ENCODE measurements around the gene CTXND1. TPM values are rescaled to one million over a fixed set of nuclear protein-coding genes. Genes with fewer than 3 reads are reported as not detected.

Gene CTXND1
- total RNA-seq, 3 donors from 2014 or later (not counting 1 experiment from before 2014, with no cell fraction given), result not detected

GRCh38 chr15:80285379-80285778, 33.4 kb upstream of the CTXND1 start:
- Histone ChIP-seq H3K4me3 (ENCODE audit: low read length) (no peak overlapping the region), H3K27me3 (ENCODE audit: control insufficient read depth, insufficient read depth, low read length) (no peaks in the 10 kb centered on the region), H3K9me3 (ENCODE audit: control insufficient read depth, insufficient read depth, low read length) (no peaks in the 10 kb centered on the region), H3K27ac (ENCODE audit: low read length) (no peak overlapping the region), H3K4me1 (ENCODE audit: control insufficient read depth, insufficient read depth, low read length) (no peaks in the 10 kb centered on the region), H3K36me3 (ENCODE audit: control insufficient read depth, insufficient read depth, low read length) (no peaks in the 10 kb centered on the region)
- no peak for DNase-seq
- no peak for TF ChIP-seq CTCF (IDR thresholded peaks at IDR 0.05)
- H3K4me1 Mint-ChIP-seq, result no peaks in the 10 kb centered on the region
- no peak overlapping the region for H3K27ac Mint-ChIP-seq
- WGBS (ENCODE audit: insufficient coverage), result 93% methylated on average over 8 of the region's 8 CpGs
- intact Hi-C loops (cut with micrococcal nuclease), result no loop called here
- no peaks in the 10 kb centered on the region for H3K9me3 Mint-ChIP-seq
- H3K36me3 Mint-ChIP-seq, result no peaks in the 10 kb centered on the region
- ATAC-seq, result no peak
- H3K4me3 Mint-ChIP-seq, result no peak overlapping the region
- H3K27me3 Mint-ChIP-seq (ENCODE audit: low read depth in 2 of 2), result peaks cover 18 to 20% of the 10 kb centered on the region in 2 donors

GRCh38 chr15:80283531-80283930, 31.5 kb upstream of the CTXND1 start:
- Histone ChIP-seq H3K4me1 (ENCODE audit: control insufficient read depth, insufficient read depth, low read length) (no peaks in the 10 kb centered on the region), H3K9me3 (ENCODE audit: control insufficient read depth, insufficient read depth, low read length) (no peaks in the 10 kb centered on the region), H3K4me3 (ENCODE audit: low read length) (no peak overlapping the region), H3K36me3 (ENCODE audit: control insufficient read depth, insufficient read depth, low read length) (no peaks in the 10 kb centered on the region), H3K27me3 (ENCODE audit: control insufficient read depth, insufficient read depth, low read length) (no peaks in the 10 kb centered on the region), H3K27ac (ENCODE audit: low read length) (no peak overlapping the region)
- H3K9me3 Mint-ChIP-seq, result no peaks in the 10 kb centered on the region
- ATAC-seq (no peak), DNase-seq (no peak)
- TF ChIP-seq CTCF (IDR thresholded peaks at IDR 0.05), result no peak
- 84% methylated on average over 3 of the region's 3 CpGs for WGBS (ENCODE audit: insufficient coverage)
- H3K27me3 Mint-ChIP-seq (ENCODE audit: low read depth in 2 of 2), result peaks cover 18 to 23% of the 10 kb centered on the region in 2 donors
- H3K27ac Mint-ChIP-seq, result no peak overlapping the region
- H3K4me3 Mint-ChIP-seq, result no peak overlapping the region
- H3K4me1 Mint-ChIP-seq, result no peaks in the 10 kb centered on the region
- intact Hi-C loops (cut with micrococcal nuclease), result no loop called here
- H3K36me3 Mint-ChIP-seq, result no peaks in the 10 kb centered on the region

GRCh38 chr15:80277147-80277546, 25.1 kb upstream of the CTXND1 start:
- Mint-ChIP-seq H3K27me3 (ENCODE audit: low read depth in 2 of 2) (peaks cover 0 to 13% of the 10 kb centered on the region in 2 donors), H3K9me3 (no peaks in the 10 kb centered on the region), H3K27ac (no peak overlapping the region), H3K36me3 (no peaks in the 10 kb centered on the region), H3K4me3 (no peak overlapping the region), H3K4me1 (no peaks in the 10 kb centered on the region)
- no peaks in the 10 kb centered on the region for H3K9me3 ChIP-seq (ENCODE audit: control insufficient read depth, insufficient read depth, low read length)
- DNase-seq (no peak), ATAC-seq (no peak)
- WGBS (ENCODE audit: insufficient coverage), result 80% methylated on average over 6 of the region's 6 CpGs
- no peaks in the 10 kb centered on the region for H3K4me1 ChIP-seq (ENCODE audit: control insufficient read depth, insufficient read depth, low read length)
- H3K36me3 ChIP-seq (ENCODE audit: control insufficient read depth, insufficient read depth, low read length), result no peaks in the 10 kb centered on the region
- no peak for TF ChIP-seq CTCF (IDR thresholded peaks at IDR 0.05)
- H3K27me3 ChIP-seq (ENCODE audit: control insufficient read depth, insufficient read depth, low read length), result no peaks in the 10 kb centered on the region
- intact Hi-C loops (cut with micrococcal nuclease), result no loop called here
- H3K27ac ChIP-seq (ENCODE audit: low read length), result no peak overlapping the region
- H3K4me3 ChIP-seq (ENCODE audit: low read length), result no peak overlapping the region

DNA sequence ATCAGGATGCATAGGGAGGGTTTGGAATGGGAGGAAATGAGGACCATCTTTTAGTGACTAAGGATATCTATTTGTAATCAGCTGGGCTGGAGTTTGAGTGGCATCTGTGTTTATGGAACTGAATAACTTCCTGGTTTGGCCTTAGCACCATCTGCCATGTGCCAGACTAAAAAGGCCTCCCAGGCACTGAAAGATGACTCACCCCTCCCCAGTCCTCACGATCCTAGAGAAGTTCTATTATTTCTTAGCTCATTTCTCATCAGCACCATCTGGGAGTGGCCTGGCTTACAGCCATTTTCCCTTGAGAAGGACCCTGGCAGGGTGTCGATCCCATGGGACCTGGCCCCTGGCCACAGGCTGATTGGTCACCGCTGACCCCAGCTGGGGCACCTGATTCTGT, 23.9 kb upstream of the CTXND1 start:
- TF ChIP-seq CTCF (IDR thresholded peaks at IDR 0.05), result no peak
- Mint-ChIP-seq H3K4me1 (no peaks in the 10 kb centered on the region), H3K27ac (no peak overlapping the region), H3K4me3 (no peak overlapping the region), H3K27me3 (ENCODE audit: low read depth in 2 of 2) (peaks cover 0 to 13% of the 10 kb centered on the region in 2 donors), H3K9me3 (no peaks in the 10 kb centered on the region), H3K36me3 (no peaks in the 10 kb centered on the region)
- Histone ChIP-seq H3K27ac (ENCODE audit: low read length) (no peak overlapping the region), H3K4me1 (ENCODE audit: control insufficient read depth, insufficient read depth, low read length) (no peaks in the 10 kb centered on the region), H3K36me3 (ENCODE audit: control insufficient read depth, insufficient read depth, low read length) (no peaks in the 10 kb centered on the region), H3K4me3 (ENCODE audit: low read length) (no peak overlapping the region), H3K9me3 (ENCODE audit: control insufficient read depth, insufficient read depth, low read length) (no peaks in the 10 kb centered on the region), H3K27me3 (ENCODE audit: control insufficient read depth, insufficient read depth, low read length) (no peaks in the 10 kb centered on the region)
- 83% methylated on average over 3 of the region's 3 CpGs for WGBS (ENCODE audit: insufficient coverage)
- intact Hi-C loops (cut with micrococcal nuclease), result no loop called here
- DNase-seq (no peak), ATAC-seq (no peak)
